HG02678 (cell line): Measurements from ENCODE around the gene EOGT.

Experiments
- ATAC-seq: cut with Tn5 transposase; IDR thresholded peaks from one replicate; pipeline ENCODE4 v1.9.1; 2021; ENCODE audit warnings: mild to moderate bottlenecking, moderate library complexity; ENCODE audit not compliant: unreplicated experiment

Gene EOGT

GRCh38 chr3:69013253-69014021 lies at the start of gene EOGT:
Gene EOGT (minus strand): TSS chr3:69013684. CDS start chr3:69009846, 3,838 bp downstream.
- ATAC-seq = peak; percentile 84

GRCh38 chr3:69059688-69060087 lies 46.2 kb upstream of the EOGT start:
- ATAC-seq = no peak

GRCh38 chr3:69058947-69059224 lies 45.4 kb upstream of the EOGT start:
- no peak for ATAC-seq

DNA sequence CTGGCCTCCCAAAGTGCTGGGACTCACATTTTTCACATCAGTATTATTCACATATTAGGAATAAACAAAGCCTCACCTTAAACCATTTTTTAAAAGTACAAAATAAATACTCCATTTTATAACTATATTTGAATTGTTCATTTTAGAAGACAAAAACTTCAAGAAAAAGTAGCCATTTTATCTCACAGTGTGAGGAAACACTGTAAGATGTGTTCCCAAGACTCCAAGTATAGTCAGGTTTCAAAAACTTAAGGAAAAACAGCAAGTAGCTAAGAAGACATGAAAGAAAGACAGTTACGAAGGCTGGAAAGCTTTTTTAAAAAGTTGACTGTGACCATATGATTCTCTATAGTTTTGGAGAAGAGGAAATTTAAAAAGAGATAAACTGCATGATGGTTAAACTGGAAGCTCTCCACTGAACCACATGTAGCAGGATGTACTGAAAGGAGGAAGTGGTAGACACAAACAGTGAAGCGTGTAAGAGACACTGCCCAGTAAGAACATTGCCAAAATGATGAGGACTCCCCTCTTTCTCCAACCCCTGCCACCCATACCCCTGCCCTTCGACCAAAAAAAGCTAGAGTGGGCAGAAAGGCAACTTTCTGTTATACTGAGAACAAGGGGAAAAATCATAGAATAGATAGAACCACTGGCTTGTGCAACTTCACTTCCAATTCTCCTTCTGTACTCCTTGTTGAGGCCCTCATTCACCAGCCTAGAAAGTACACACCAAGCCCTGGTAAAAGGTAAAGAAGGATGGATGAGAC lies 44.9 kb upstream of the EOGT start:
- peak; percentile 98 for ATAC-seq

- ATAC-seq = peak; percentile 1
Measured at GRCh38 chr3:69052472-69052898, 39.0 kb upstream of the EOGT start.

GRCh38 chr3:69051756-69052471 lies 38.4 kb upstream of the EOGT start, which contains the start of gene TMF1:
Gene TMF1 (minus strand): TSS chr3:69052333. CDS start chr3:69052086, 247 bp downstream.
- peak; percentile 95 for ATAC-seq

GRCh38 chr3:69048990-69049389 lies 35.5 kb upstream of the EOGT start:
- ATAC-seq = no peak

DNA sequence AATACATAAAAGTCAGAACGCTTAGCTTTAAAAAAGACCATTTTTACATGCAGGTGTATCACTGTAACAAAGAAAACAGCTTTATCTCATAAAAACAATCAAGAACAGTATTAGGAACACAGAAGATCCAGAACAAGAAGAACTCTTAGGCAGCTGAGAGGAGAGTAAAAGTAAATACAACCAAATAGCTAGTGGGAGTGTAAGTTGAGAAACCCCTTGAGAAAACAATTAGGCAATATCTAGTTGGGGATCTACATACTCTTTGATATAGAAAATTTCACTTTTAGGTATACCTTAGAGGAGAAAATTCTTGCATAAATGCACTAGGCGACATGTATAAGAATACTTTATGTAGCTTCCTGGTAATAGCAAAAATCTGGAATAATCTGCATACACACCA lies 31.1 kb upstream of the EOGT start:
- ATAC-seq = no peak

DNA sequence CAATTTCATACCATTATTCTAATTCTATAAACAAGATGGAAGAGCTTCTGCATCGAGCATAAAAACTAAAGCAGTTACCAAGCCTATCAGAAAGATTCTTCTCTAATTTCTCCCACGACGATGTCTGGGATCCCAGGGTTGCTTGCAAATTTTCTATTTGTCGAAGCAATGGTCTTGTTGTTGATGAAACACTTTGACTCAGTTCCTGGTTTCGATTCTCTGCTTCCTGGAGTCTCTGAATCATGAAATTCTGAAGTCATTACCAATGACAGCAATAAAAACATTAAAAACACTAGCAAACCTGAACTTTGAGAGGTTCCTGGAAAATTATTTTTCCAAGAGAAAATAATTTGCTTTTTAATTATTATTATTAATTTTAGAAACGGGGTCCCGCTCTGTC lies 20.0 kb upstream of the EOGT start:
- no peak for ATAC-seq

- ATAC-seq = no peak
Measured at GRCh38 chr3:69032737-69033136, 19.3 kb upstream of the EOGT start.

- no peak for ATAC-seq
Measured at GRCh38 chr3:69032142-69032541, 18.7 kb upstream of the EOGT start.

- no peak for ATAC-seq
Measured at GRCh38 chr3:69031635-69032034, 18.2 kb upstream of the EOGT start.

DNA sequence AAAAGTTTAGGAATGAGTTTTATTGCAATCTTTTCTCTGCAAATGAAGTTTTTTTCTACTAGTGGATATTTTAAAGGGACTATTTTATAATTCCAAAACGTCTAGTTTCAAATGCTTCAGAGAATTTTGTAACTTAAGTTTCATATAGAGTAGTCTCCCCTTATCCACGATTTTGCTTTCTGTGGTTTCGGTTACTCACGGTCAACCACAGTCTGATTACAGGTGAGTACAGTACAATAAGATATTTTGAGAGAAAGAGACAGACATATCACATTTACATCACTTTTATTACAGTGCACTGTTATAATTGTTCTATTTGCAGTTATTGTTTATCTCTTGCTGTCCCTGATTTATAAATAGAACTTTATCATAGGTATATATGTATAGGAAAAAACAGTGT lies 7.4 kb upstream of the EOGT start:
- no peak for ATAC-seq

GRCh38 chr3:69020424-69020823 lies 6.9 kb upstream of the EOGT start:
- ATAC-seq = no peak

DNA sequence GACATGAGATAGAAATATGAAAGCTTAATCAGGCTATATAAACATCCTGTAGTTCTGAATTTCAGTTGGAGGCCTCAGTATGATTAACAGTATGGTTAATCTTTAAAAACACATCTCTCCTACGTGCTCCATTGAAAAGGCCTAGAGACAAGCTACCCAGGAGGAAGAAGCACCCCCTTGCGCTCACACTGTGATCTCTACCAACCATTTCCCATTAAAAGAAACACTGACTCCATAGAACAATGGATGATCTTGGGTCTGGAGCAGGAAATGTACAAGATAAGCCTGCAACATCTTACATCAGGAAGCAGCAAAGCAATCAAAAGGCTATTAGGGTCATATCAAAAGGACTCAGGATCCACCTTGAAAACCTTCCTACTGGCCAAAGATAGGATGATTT lies 3.4 kb upstream of the EOGT start:
- no peak for ATAC-seq

DNA sequence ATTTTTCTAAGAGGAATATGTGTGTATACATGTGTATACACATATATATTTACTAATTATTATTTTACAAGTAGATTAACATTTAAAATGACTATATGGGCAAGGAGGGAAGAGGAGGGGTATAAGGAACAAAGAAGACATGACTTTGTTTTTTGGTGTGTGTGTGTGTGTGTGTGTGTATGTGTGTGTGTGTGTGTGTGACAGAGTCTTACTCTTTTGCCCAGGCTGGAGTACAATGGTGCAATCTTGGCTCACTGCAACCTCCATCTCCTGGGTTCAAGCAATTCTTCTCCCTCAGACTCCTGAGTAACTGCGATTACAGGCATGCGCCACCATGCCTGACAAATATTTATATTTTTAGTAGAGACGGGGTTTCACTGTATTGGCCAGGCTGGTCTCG lies 2.6 kb upstream of the EOGT start:
- ATAC-seq = no peak

- ATAC-seq = no peak
Measured at GRCh38 chr3:69014022-69014580, 617 bp upstream of the EOGT start.

GRCh38 chr3:69012800-69013252 lies 658 bp downstream of the EOGT start:
- ATAC-seq = peak; percentile 46

DNA sequence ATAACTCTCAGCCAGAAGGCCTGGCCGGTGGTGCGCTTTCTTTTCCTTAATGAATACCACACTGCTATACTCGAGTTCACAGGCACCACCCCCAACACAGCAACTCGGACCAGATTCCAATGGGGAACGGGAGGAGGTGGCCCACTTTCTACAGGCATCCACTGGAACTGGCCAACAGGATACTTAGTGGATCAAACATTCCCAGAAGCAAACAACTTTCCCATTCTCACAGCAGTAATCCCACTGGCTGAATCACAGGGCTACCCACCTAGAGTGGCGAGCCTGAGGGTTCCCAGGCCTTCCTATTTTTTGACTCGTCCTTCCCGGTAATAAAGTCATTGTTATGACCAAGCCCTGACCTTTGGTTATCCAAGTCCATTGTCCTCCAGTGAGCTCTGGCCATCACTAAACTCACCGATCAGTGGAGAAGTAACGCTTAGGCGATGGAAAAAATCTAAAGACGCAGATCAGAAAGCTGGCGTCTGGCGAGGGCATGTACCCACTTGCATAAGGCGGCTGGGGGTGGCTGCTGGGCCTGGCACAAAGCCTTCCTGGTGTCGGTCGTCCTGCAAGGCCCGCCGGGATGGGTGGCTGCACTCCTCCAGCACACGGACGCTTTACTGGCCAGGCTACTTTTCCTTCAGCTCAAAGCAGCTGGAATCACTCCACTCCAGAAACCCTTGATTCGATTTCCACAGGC lies 1.2 kb downstream of the EOGT start:
- ATAC-seq = no peak

DNA sequence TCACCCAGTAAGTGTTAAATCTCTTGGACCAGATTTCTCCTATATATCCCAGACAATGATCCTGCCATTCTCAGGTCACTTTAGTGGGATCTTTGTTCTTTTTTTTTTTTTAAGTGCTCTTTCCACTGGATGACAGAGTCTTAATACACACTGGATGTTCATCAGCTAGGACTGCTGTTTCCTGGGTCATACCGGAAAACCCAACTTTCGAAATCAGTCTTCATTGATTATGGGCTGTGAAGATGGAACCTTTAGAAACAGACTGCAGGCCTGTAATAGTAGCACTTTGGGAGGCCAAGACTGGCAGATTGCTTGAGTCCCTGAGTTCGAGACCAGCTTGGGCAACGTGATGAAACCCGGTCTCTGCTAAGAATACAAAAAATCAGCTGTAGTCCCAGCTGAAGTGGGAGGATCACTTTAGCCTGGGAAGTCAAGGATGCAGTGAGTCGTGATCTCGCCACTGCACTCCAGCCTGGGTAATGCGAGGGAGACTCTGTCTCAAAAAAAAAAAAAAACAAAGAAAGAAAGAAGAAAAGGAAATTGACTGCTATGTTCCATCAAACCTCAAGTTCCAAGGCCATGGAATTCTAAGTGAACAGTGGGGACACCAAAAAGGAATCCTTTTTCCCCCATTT lies 2.3 kb downstream of the EOGT start:
- no peak for ATAC-seq
